GM21515 (cell line): ENCODE measurements around the gene TMEM167B.
"Not testable (repeated sequence)": the region's sequence is repeated elsewhere in the genome, so short reads cannot be mapped to it uniquely, and the experiment has no call there.

Experiments used
- ATAC-seq: cut with Tn5 transposase; IDR thresholded peaks from one replicate; pipeline ENCODE4 v1.9.1; 2021; ENCODE audit not compliant: unreplicated experiment

The TMEM167B gene

DNA sequence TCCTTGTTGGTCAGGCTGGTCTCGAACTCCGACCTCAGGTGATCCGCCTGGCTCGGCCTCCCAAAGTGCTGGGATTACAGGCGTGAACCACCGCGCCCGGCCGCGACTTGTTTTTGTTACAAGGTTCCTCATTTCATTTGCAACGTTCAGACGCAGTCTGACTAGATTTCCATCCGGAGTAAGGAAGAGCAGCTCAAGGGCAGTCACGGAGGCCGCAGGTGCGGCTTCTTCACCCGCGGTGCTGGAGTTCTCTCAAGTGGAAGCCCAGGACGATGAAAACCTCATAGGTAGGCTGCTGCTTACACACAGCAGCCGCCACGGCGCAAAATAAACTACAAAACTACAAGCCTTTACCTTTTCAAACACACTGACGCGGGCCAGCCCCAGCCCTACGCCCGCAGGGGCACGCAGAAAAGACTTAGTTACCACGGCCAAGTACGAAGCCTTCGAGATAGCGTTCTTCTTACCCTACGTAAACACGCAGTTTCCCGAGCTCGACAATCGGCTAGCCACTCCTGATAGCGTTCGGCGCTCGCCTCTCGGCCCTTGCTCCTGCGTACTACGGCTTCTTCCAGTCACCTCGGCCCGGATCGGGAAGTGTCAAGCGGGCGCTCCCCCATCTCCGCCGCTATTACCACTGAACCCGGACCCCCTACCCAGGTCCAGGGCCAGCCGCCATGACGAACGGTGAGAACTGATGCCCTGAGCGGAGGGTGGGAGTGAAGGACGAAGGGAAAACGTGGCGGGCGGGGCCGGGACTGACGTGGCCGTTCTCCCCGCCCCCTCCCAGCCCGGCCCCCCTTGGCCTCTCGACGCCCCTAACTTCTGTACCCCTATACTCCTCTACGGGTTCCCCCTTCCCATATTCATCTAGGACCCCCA is at the start of gene TMEM167B:
TSS of gene TMEM167B (plus strand) at position 569 of the 882 bp plus-strand sequence. CDS start at position 678, 109 bp downstream.
- ATAC-seq: peak; percentile 92

GRCh38 chr1:109040989-109041620 is 49.5 kb upstream of the TMEM167B start:
- peak; percentile 17 for ATAC-seq

GRCh38 chr1:109041621-109042468 is 48.7 kb upstream of the TMEM167B start, which contains the start of gene WDR47:
Gene WDR47, minus strand, starts transcription at chr1:109042102. Its CDS starts 18,590 bp downstream, at chr1:109023512.
- ATAC-seq: peak; percentile 96

- no peak for ATAC-seq
These were observed 45.0 kb upstream of the TMEM167B start for GRCh38 chr1:109045595-109045994.

GRCh38 chr1:109046671-109047070 is 43.9 kb upstream of the TMEM167B start:
- no peak for ATAC-seq

DNA sequence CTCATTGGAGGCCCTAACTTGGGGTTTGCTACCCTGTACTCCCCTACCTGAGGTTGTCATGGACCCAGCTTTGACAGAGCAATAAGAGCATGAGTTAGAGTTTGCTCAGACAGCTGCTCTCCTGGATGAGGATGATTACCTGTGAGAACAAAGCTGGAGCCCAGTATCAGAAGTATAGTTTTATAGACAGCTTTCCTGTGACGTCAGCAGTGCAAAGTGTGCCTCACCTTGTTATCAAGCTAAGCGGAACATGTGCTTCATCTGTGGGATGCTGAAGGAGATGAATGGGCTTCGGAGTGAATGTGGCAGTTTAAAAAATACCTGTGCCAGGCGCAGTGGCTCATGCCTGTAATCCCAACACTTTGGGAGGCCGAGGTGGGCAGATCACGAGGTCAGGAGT is 43.2 kb upstream of the TMEM167B start:
- no peak for ATAC-seq

GRCh38 chr1:109048335-109048734 is 42.2 kb upstream of the TMEM167B start:
- ATAC-seq: no peak

- no peak for ATAC-seq
These were observed 40.2 kb upstream of the TMEM167B start for GRCh38 chr1:109050228-109050995.

- ATAC-seq: not testable (repeated sequence)
These were observed 38.4 kb upstream of the TMEM167B start for GRCh38 chr1:109052145-109052544.

DNA sequence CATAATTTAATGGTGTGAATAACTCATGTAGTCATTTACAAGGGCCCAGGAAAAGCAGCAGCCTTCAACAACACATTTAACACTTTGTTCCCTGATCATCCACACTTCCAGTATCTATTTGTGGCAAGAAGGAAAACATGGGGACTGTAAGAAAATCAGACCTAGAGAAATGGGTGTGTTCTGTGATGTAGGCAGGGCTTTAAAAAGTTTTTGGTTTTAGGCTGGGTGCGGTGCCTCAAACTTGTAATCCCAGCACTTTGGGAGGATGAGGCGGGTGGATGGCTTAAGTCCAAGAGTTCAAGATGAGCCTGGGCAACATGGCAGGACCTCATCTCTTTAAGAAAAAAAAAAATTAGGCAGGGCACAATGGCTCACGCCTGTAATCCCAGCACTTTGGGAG is 34.5 kb upstream of the TMEM167B start:
- no peak for ATAC-seq

GRCh38 chr1:109059026-109059425 is 31.5 kb upstream of the TMEM167B start:
- ATAC-seq: no peak

- no peak for ATAC-seq
These were observed 29.9 kb upstream of the TMEM167B start for GRCh38 chr1:109060707-109061106.

DNA sequence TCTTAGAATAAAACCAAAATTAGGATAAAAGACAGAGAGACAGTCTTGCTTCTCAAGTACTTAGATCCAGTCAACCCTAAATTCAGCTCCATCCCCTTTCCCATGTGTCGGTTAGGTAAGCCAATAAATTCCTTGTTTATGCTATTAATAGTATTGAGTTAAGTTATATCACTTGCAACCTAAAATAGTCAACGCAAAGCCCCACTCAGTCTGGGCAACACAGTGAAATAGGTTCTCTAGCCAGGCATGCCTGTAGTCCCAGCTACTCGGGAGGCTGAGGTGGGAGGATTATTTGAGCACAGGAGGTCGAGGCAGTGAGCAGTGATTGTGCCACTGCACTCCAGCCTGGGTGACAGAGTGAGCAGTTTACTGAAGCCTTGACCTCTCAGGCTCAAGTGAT is 29.4 kb upstream of the TMEM167B start:
- ATAC-seq: no peak

DNA sequence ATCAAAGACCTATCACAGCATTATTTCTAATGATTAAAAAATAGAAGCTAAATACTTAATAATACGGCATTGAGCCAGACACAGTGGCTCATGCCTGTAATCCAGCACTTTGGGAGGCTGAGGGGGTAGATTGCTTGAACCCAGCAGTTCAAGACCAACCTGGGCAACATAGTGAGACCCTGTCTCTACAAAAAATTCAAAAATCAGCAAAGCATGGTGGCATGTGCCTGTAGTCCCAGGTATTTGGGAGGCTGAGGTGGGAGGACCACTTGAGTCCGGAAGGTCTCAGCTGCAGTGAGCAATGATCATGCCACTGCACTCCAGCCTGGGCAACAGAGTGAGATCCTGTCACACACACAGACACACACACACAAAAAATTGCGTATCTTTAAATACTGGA is 25.4 kb upstream of the TMEM167B start:
- no peak for ATAC-seq

DNA sequence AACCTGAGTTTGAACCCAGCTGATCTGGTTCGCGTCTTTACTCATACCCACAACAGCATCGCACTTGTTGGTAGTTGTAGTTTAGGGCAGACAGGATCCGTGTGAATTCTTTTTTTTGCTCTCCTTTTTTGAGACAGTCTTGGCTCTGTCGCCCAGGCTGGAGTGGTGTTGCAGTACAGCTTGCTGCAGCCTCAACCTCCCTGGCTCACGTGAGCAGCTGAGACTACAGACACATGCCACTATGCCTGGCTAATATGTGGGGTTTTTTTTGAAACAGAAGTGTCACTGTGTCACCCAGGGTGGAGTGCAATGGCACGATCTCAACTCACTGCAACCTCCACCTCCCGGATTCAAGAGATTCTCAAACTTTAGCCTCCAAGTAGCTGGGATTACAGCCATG is 22.7 kb upstream of the TMEM167B start:
- ATAC-seq: no peak

DNA sequence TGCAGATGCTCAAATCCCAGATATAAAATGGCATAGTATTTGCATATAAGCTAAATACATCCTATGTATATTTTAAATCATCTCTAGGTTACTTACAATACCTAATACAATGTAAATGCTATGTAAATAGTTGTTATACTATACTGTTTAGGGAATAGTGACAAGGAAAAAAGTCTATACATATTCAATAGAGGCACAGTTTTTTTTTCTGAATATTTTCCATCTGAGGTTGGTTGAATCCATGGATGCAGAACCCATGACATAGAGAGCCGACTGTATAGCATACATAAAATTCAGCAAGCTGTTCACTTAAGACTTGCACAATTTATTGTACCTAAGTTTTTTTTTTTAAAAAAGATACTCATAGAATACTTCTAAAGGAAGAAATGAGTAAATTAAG is 21.3 kb upstream of the TMEM167B start:
- ATAC-seq: no peak

- ATAC-seq: peak; percentile 99
These were observed 14.8 kb upstream of the TMEM167B start, which contains the start of gene TAF13 for GRCh38 chr1:109075531-109076490. Gene TAF13, minus strand, starts transcription at chr1:109076003. Its CDS starts 56 bp downstream, at chr1:109075947.

DNA sequence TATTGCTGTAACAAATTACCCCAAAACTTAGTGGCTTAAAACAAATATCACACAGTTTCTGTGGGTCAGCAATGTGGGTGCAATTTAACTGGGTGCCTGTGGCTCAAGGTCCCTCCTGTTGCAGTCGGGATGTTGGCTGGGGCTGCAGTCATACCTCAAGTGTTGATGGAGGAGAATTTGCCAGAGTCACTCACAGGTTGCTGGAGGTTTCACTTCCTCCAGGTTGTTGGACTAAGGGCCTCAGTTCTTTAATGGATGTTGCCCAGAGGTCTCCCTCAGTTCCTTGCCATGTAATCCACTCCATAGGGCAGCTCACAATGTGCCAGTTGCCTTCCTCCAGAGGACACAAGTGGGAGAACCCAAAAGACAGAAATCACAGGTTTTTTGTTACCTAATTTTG is 12.2 kb upstream of the TMEM167B start:
- no peak for ATAC-seq

GRCh38 chr1:109079240-109079622 is 11.3 kb upstream of the TMEM167B start:
- ATAC-seq: no peak
